Stimulated activated CD8-positive, alpha-beta memory T cell treated with anti-CD3 and anti-CD28 coated beads, Interleukin-12 subunit alpha, Interleukin-12 subunit beta, amount 100 ng/mL, for 4 hours (primary cell): Measurements from ENCODE around the gene VAT1L.

Experiments
- DNase-seq: peaks from one replicate; pipeline ENCODE4 v3.0.0-alpha.2; 2020; ENCODE audit warnings: low read depth

Gene VAT1L

DNA sequence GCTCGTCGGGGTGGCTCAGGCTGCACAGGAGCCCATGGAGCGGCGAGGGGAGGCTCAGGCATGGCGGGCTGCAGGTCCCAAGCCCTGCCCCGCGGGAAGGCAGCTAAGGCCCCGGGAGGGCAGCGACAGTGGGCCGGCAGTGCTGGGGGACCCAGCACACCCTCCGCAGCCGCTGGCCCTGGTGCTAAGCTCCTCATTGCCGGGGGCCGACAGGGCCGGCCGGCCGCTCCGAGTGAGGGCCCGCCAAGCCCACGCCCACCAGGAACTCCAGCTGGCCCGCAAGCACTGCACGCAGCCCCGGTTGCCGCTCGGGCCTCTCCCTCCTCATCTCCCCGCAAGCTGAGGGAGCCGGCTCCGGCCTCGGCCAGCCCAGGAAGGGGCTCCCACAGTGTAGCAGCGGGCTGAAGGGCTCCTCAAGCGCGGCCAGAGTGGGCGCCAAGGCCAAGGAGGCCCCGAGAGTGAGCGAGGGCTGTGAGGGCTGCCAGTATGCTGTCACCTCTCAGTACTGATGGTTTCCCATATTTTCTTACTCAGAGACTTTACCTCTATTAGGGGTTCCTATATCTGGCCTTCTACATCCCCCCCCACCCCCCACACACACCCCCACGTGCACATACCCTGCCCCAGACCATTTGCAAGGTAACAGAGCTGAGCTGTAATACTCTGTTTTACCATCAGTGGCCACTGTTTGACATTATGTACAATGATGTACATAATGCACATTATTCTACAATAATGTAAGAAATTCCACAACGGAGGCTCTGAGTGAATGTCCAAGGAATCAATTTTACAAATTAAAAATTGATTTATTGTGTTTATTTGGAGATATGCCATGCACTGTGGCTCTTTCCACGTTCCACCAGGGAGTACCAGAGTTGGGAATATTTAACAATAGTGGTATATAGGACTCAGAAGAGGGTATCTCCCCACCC lies 3.7 kb upstream of the VAT1L start:
- no peak for DNase-seq

DNA sequence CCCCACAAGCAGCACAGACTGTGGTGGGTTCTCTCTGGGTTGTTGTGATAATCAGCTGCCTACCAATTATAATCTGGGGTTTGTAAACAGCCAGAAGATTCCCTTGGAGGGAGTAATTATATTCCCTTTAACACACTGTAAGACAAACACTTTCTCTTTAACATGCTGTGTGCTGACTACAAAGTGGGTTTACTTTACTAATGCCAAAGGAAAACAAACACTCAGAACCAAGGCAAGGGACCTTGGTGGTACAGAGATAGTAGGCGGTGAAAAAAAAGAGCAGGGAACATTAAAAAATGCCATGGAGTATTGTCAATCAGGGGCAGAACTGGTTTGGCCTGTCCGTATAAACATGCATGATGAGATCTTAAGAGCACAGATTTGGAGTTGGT lies 3.0 kb upstream of the VAT1L start:
- DNase-seq, result no peak

DNA sequence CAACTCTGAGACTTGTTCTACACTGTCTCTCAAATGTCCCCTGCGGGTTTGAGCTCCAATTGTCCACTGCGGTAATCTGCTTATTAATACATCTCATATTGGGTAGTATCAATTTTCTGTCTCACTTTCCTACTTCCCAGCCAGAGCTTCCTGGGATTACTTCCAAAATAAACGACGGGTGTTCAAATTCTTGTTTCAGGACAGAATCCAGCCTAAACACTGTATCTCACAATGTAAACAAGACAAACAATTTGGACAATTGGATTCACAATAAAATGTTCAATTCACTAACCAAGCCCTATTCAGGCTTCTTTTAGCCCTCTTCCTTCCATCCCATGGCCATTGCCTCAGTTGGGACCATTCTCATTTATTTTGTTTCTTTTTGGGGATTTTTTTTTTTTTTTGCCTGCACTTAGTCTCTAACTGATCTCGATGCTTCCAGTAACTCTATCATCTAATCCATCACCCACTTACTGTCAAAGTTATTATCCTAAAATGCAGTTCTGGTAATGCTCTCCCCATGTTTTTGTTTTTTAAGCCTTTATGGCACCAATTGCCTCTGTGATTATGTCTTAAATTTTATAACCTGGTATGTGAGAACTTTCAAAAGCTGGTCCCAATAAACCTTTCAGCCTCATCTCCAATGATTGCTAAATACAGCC lies 2.0 kb upstream of the VAT1L start:
- no peak for DNase-seq

DNA sequence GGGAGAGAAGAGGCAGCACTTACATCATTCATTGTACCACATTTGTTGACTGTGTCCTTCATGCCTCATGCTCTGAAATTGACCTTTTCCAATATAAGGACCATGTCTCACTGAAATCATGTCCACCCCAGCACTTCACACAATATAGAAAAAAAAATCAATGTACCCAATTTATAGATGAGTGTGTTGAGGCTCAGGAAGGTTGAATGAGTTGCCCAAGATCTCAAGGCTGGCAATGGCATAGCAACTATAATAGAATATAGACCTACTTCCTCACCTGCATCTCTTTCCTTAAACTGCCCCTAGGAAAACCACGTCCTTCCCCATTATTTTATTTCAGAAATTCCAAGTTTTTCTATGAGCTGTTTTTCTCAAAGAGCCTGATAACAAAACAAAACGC lies 912 bp upstream of the VAT1L start:
- no peak for DNase-seq

DNA sequence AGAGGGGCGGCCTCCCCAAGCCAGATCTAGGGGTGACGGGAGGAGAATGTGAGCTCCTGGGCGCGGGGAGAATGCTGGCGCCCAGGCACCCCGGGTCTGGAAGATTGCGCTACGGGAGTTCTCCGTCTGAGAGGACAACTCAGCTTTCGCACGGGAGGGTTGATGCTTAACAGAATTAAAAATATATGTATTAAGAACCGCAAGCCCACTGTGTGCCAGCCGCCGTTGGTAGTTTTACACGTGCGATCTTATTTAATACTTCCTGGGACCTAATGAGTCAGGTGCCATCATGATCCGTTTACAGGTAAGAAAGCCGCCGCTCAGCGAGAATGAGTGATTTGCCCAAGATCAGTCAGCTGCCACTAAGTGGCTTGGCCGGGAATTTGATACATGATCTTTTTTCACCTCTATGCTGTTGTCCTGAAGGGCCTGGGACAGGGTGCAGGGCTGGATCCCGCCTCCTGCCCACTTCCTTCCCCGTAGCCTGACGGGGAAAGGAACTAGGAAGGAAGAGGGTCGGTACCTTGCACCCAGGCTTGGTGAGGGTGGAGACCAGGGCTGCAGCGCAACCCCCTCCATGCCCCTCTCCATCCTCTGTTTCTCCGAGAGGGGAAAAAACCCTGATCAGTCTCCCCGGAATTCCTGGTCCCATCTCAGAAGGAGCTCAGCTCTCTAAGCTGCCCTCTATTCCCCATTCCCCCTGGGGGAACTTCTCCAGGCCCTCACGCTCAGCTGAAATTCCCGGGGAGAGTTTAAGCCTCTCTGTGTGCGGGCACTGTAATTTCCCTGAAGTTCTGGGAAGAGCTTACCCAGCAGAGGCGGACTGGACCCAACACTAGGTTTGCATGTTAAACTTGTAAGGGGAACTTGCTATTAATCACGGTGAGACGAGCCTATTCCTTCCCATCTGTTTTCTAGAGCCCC lies 983 bp downstream of the VAT1L start:
- no peak for DNase-seq

DNA sequence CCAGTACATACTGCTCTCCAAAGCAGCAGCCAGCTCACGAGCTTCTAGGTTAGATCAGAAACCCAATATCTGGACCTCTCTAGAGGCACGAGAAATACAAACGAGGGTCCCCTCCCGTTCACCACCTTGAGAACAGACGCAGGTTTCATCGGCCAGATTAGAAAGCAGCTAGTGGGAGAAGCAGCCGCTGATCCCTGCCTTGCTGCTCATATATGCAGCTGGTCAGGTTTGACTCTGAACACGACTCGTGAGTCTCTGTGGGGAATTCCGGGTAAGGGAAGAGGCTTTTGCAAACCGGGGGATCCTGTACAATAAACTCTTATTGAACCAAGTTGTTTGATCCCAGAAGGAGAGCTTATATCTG lies 1.6 kb downstream of the VAT1L start:
- no peak for DNase-seq

DNA sequence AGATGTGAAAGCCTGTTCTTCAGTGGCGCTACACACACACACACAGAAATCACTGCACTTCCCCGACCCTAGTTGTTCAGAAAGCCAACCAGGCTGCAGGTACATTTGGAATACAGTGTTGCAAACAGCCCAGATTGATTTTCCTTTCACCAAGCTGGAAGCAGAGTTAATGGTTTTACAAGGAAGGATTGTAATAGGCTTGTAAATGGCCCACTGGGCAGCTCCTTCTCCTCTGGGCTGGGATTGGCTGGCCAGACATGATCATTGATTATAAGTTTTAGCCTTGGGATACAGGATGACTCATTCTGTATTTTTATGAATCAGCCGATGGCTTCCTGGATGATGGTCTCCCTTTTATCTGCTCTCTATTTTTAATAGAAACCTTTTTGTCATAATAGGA lies 2.5 kb downstream of the VAT1L start:
- DNase-seq, result no peak

DNA sequence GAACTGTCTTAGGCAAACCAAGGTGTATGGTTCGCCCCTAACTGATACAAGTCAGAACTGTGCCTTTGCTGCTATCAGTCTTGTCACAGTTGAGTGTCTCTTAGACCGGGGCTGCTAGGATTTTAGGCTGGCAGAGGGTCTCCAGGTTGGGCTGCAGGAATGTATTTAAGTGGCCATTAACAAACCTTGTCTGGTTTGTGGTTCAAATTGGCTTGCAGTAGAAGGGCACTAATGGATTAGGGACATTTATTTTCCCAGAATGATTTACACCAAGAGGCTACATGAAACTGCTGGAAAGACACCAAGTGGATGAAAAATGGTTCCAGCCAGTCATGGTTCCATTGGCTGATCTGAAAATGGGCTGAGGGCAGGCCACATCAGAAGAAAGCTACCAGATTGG lies 5.1 kb downstream of the VAT1L start:
- no peak for DNase-seq

DNA sequence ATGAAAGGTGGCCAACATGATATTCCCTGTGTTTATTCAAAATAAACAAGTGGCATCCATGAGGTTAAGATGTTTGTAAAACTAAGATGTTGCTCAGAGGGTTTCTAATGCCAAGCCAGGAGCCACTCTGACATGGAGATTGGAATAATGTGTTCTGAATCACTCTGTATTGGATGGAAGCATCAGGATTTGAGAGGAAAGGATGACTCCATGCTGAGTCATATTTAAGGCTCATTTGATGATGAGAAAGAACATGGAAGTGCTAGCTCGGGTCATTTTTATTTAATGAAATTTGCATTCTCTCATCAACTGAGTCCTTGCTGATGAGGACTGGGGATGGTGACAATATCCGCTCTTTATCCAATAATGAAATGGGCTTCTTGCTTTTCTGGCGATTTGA lies 6.2 kb downstream of the VAT1L start:
- no peak for DNase-seq

DNA sequence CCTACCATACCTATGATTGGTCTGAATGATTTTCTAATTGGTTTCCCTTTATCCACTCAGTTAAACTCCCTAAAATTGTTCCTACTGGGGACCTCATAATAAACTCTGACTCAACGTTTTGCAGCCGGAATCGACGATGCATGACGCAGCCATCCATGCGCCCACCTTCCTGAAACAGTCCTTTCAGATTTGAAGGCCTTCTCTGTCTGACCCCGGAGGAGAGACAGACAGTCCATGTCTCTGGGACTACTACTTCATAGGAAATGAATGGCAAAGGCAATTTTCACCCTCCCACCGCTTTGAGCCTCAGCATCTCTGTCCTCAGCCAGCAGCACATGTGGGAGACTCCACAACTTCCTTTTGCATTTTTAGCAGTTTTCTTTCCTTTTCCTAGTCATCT lies 13.5 kb downstream of the VAT1L start:
- no peak for DNase-seq

DNA sequence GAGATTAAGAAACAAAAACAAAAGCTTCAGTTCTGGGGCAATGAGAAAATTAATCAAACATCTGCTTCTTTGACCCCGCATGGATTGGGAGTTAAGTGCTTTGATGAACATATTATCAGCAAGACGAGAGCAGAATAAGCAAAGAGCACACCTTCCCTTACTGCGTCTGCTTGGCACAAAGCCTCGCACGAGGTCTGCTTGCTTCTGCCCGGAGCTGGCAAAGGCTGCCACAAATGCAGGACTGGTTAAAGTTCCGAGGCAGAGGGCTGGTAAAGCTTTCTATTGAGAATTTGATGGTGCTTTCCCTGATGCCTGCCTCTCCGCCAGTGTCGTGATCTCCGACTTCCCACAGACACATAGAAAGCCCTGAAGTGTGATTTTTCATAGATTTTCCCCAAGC lies 17.0 kb downstream of the VAT1L start:
- DNase-seq, result no peak

DNA sequence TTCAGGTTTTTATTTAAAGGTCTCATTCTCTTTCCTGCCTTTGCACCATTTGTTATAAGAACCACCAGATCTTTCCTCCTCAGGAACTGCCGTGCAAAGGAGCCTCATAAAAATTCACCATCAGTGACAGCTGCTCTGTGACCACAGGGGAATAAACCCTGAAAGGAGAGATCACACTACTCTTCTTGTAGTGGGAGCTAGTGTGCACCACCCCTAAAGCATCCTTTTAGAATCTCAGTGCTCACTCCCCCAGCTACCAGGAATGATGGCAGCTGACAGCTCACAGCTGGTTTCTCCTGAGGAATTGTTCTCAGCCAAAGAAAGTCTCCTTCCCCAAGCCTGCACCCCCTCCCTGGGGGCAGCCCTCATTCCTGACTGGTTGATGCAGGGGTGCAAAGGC lies 18.7 kb downstream of the VAT1L start:
- no peak for DNase-seq

DNA sequence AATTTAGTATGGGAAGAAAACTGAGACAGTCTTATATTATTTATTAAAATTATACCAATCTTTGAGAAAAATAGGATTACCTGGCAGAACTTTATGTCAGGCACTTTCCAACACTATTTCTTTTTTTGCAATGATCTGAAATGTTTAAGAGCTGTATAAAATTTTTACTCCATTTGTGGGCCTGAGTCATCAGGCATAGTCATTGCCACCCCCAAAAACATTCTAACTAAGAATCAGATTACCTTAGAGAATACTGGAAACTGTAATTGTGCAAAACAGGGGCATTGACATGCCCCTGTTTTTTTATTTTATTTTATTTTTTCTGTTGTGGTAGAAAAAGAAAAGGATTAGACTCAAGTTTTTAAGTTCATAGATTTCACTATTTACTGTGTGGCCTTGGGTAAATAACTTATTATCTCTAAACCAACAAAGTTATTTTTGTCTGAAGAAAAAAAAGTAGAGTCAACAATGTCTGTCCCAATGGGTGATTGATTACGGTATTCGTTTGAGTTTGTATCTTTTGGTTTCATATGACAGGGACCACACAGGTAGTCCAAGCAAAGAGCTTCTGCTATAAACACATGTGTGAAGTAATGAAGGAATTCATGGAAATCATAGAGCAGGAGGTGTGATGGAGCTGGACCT lies 24.6 kb downstream of the VAT1L start:
- no peak for DNase-seq

DNA sequence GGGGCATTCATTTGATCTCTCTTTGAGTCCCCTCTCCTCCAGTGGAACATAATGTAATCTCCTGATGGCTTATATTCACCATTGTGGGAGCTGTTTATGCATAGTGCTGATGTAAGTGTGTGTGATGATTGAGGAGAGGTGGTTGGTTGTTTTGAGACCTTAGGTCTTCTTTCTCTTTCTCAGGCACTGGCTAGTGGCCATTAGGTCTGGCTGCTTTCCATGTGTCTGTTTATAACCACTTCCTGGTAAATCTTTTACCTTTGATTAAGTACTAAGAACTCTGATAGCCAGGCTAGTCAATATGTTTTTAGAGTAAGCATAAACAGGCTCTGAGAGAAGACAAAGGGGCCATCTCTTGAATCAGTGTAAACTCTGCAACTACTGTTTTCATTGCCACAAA lies 27.9 kb downstream of the VAT1L start:
- no peak for DNase-seq

DNA sequence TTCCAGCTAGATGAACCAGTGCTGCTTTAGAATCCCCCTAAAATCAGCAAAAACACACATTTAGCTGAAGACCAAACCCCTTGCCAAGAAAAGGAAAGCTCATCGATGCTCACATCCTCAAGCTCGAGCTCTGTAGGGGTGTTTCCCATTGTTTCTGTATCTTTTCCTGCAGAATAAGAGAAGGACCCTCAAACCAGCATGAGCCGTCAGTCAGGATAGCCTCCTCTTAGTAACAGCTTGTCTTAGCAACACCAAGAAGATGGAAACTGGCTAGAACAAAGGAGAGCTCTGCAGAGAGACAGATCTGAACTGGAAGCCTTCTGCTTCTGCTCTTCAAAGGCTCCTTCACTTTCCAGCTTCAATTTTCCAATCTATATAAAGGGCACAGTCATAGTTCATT lies 32.0 kb downstream of the VAT1L start:
- no peak for DNase-seq

DNA sequence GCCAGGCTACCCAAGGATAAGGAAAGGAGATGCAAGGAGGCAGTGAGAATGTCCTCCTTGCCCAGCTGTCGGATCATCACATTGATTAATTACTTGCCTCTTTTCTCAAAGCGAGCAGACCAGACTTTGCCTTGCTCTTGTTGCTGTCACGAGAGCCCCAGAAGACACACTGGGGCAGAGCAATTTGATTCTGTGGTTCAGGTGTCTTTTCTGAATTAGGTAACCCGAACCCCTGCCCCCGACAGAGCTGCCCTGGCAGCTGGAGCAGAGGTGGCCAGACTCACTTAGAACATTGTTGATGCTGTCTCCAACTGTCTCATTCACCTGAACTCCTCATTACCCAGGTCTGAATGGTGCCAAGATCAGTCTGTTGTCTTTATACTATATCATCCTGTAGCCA lies 34.3 kb downstream of the VAT1L start:
- no peak for DNase-seq

DNA sequence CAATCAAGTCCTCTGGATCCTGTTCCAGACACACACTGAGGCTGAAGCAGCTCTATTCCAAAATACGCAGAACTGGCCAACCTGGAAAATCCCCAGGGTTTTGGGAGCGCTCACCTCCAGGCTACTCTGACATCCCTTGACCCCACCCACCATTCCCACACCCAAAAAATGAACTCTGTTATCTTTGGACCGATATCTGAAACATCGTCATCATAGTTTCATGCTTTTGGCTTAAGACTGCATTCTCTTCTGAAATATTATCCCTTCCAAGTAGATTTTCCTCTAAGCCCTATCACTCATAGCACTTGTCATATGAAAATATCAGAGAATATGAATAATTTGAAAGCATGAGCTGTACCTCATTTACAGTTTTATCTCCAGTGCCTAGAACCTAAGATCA lies 34.7 kb downstream of the VAT1L start:
- no peak for DNase-seq

DNA sequence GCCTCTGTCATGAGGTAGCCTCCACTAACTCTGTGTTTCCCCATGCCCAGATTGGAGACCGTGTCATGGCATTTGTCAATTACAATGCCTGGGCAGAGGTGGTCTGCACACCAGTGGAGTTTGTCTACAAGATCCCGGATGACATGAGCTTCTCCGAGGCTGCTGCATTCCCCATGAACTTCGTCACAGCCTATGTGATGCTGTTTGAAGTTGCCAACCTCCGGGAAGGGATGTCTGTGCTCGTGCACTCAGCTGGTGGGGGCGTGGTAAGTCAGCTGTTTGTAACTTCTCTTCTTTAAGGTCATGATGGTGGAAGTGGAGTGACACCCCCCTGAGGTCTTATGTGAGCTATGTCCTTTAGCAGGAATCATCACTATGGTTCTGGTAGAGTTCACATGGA lies 36.8 kb downstream of the VAT1L start:
- DNase-seq, result no peak

DNA sequence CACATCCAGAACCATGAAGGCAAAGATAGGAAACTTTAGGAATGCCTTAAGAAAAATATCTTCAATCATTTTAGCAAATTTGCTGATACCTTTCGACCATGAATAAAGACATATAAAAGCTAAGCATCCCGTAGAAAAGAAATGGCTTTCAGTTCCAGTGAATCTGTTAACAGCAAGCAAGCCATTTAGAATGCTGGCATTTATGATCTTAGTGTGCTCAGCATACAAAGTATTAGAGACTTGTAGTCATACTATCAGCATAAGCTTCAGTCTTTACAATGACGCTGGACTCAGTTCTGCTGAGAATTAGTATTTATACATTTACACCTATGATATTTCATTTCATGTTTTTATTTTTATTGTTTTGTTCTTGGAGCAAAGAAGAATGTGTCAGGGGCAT lies 38.7 kb downstream of the VAT1L start:
- DNase-seq, result no peak

DNA sequence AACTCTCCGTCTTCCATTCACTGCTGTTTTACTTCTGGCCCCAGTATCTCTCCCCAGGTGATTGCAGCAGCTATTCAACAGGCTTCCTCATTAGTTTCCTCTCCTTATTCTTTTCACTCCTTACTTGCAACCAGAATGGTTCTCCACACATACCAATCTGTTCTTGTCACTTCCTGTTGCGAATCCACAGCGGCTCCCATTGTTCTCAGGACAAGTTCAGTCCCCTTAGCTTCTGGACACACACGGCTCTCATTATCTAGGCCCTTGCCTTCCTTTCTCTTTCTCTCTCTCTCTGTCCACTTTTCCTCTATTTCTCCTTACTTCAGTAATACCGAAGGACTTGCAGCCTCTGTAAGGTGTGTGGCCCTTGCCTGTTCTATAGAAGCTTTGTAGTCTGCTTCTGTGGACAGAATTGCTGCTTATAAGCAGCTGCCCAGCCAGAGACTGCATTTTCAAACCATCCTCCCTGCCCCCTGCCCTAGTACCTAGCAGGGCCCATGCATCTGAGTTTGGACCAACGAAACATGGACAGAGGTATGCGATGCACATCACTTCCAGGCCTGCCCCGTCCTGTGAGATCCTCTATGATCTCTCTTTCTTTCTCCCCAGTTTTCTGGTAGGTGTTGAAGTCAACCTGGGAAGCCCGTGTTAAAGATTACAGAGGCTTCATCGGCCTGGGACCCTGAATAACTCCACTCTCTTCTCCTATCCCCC lies 45.7 kb downstream of the VAT1L start:
- DNase-seq, result no peak
